HepG2 (cell line): ENCODE results near the gene BCL2. TPM values are rescaled to one million over a fixed set of nuclear protein-coding genes. Genes with fewer than 3 reads are reported as not detected.

Experiments
- ADNP ChIP-seq: sonication (generic); formaldehyde crosslinking; IDR thresholded peaks from 2 replicates; pipeline ENCODE4 v1.4.0; 2020; ENCODE audit warnings: missing genetic modification reagents
- ARHGAP35 ChIP-seq: sonication (generic); formaldehyde crosslinking; IDR thresholded peaks from 2 replicates; pipeline ENCODE4 v1.9.0; 2022; ENCODE audit warnings: mild to moderate bottlenecking, inconsistent platforms, moderate library complexity, missing genetic modification reagents, borderline replicate concordance
- ARNT ChIP-seq: fragments of 450-650 bp; IDR thresholded peaks from 2 replicates; pipeline ENCODE4 v1.6.1; 2017
- ATF5 ChIP-seq: sonication (generic); formaldehyde crosslinking; IDR thresholded peaks from 2 replicates; pipeline ENCODE4 v1.4.0; 2020; ENCODE audit warnings: mild to moderate bottlenecking, low read depth, missing genetic modification reagents
- CCDC6 ChIP-seq: sonication (generic); formaldehyde crosslinking; IDR thresholded peaks from 2 replicates; pipeline ENCODE4 v1.8.1; 2022; ENCODE audit warnings: mild to moderate bottlenecking, missing genetic modification reagents, moderate library complexity
- HIVEP1 ChIP-seq: sonication (generic); formaldehyde crosslinking; IDR thresholded peaks from 2 replicates; pipeline ENCODE4 v1.4.0; 2020; ENCODE audit warnings: mild to moderate bottlenecking, missing genetic modification reagents
- HNRNPH1 ChIP-seq: fragments of 200-400 bp; formaldehyde crosslinking; optimal IDR thresholded peaks from 2 replicates; pipeline ENCODE3; 2017; ENCODE audit warnings: mild to moderate bottlenecking, low read depth, low read length
- KLF16 ChIP-seq, 2 experiments: sonication (generic) in 1 of 2; formaldehyde crosslinking in 1 of 2; IDR thresholded peaks; 2 replicates each; pipeline versions ENCODE4 v1.6.1 to v1.8.0; 2016 to 2023; ENCODE audit warnings: missing genetic modification reagents in 2 of 2, missing compliant biosample characterization in 1 of 2
- MATR3 ChIP-seq: sonication (generic); formaldehyde crosslinking; IDR thresholded peaks from 2 replicates; pipeline ENCODE4 v1.4.0; 2020; ENCODE audit warnings: missing genetic modification reagents
- MEIS1 ChIP-seq: sonication (generic); formaldehyde crosslinking; IDR thresholded peaks from 2 replicates; pipeline ENCODE4 v1.9.0; 2021; ENCODE audit warnings: mild to moderate bottlenecking, missing genetic modification reagents, moderate library complexity, borderline replicate concordance
- MIXL1 ChIP-seq: IDR thresholded peaks from 2 replicates; pipeline ENCODE4 v1.6.1; 2016
- MTA1 ChIP-seq: sonication (generic); formaldehyde crosslinking; IDR thresholded peaks from 2 replicates; pipeline ENCODE4 v1.4.0; 2020; ENCODE audit warnings: missing genetic modification reagents, mild to moderate bottlenecking, borderline replicate concordance
- PAF1 ChIP-seq: IDR thresholded peaks from 2 replicates; pipeline ENCODE4 v1.6.1; 2016; ENCODE audit warnings: missing genetic modification reagents, missing compliant biosample characterization
- PAX8 ChIP-seq: sonication (generic); formaldehyde crosslinking; IDR thresholded peaks from 2 replicates; pipeline ENCODE4 v1.8.0; 2022; ENCODE audit warnings: mild to moderate bottlenecking, missing genetic modification reagents, borderline replicate concordance
- PCBP1 ChIP-seq: fragments of 200-400 bp; formaldehyde crosslinking; IDR thresholded peaks from 2 replicates; pipeline ENCODE4 v1.6.1; 2017; ENCODE audit warnings: mild to moderate bottlenecking, low read depth, low read length, borderline replicate concordance
- POLR2G ChIP-seq: fragments of 200-400 bp; formaldehyde crosslinking; IDR thresholded peaks from 2 replicates; pipeline ENCODE4 v1.6.1; 2018; ENCODE audit warnings: mild to moderate bottlenecking, low read depth, low read length, moderate library complexity
- RAD21 ChIP-seq: fragments of 450-650 bp; formaldehyde crosslinking; IDR thresholded peaks from 2 replicates; pipeline ENCODE4 v1.5.0; 2020; ENCODE audit warnings: mild to moderate bottlenecking
- RBM22 ChIP-seq: fragments of 200-400 bp; formaldehyde crosslinking; optimal IDR thresholded peaks from 2 replicates; pipeline ENCODE3; 2017; ENCODE audit warnings: mild to moderate bottlenecking, low read length, moderate library complexity
- RFX5 ChIP-seq: IDR thresholded peaks from 2 replicates; pipeline ENCODE4 v1.6.1; 2011; ENCODE audit warnings: low read depth, low read length, improper control_type of control experiment
- SIN3A ChIP-seq: IDR thresholded peaks from 2 replicates; pipeline ENCODE4 v1.6.1; 2011; ENCODE audit warnings: low read depth, mild to moderate bottlenecking, control low read depth, low read length, borderline replicate concordance
- ZEB1 ChIP-seq: IDR thresholded peaks from 2 replicates; pipeline ENCODE4 v1.6.1; 2012; ENCODE audit warnings: mild to moderate bottlenecking, low read depth, inconsistent platforms; ENCODE audit not compliant: insufficient replicate concordance
- ZNF180 ChIP-seq: sonication (generic); formaldehyde crosslinking; IDR thresholded peaks from 2 replicates; pipeline ENCODE4 v1.4.0; 2020; ENCODE audit warnings: low read depth, missing genetic modification reagents, borderline replicate concordance
- ZNF251 ChIP-seq: sonication (generic); formaldehyde crosslinking; IDR thresholded peaks from 2 replicates; pipeline ENCODE4 v1.9.0; 2021; ENCODE audit warnings: mild to moderate bottlenecking, missing genetic modification reagents
- ZNF496 ChIP-seq: sonication (generic); formaldehyde crosslinking; IDR thresholded peaks from 2 replicates; pipeline ENCODE4 v1.8.1; 2023; ENCODE audit warnings: mild to moderate bottlenecking, moderate library complexity, missing genetic modification reagents; ENCODE audit not compliant: insufficient replicate concordance
- ZNF709 ChIP-seq: sonication (generic); formaldehyde crosslinking; IDR thresholded peaks from 2 replicates; pipeline ENCODE4 v1.5.0; 2020; ENCODE audit warnings: mild to moderate bottlenecking, missing genetic modification reagents
- ZNF740 ChIP-seq: sonication (generic); formaldehyde crosslinking; IDR thresholded peaks from 2 replicates; pipeline ENCODE4 v1.4.0; 2020; ENCODE audit warnings: missing genetic modification reagents
- polyA plus RNA-seq, 8 experiments: library from polyadenylated mRNA; depleted of rRNA in 3 of 8; stranded (reverse) in 7 of 8; unstranded in 1 of 8; fragments of >200 nt; fragmentation: Illumina TruSeq in 4 of 8; extraction: Trizol in 4 of 8; gene quantifications; 2 replicates each; pipeline versions ENCODE4 v1.2.1 to v1.2.3, GENCODE V29; 2011 to 2016; ENCODE audit warnings: low read depth in 4 of 8, missing spikeins in 1 of 8, mixed read lengths in 1 of 8; ENCODE audit not compliant: insufficient read depth in 1 of 8
- total RNA-seq, 5 experiments: library from RNA; depleted of rRNA; stranded (reverse); fragments of >200 nt; fragmentation: Illumina TruSeq; extraction: Trizol; gene quantifications; 2 replicates each; pipeline ENCODE4 v1.2.3, GENCODE V29; 2016; ENCODE audit warnings: low read depth in 1 of 5
- TF ChIP-seq, protein P1 (sequence below): sonication (generic); formaldehyde crosslinking; IDR thresholded peaks from 2 replicates; pipeline ENCODE4 v1.8.0; 2022; ENCODE audit warnings: low read depth, missing genetic modification reagents

The BCL2 gene
- total and polyA plus RNA-seq, 2 of the 13 experiments (the other 11 are each of a cell fraction or from before 2014, with no cell fraction given), result 0.07 to 0.53 TPM

DNA sequence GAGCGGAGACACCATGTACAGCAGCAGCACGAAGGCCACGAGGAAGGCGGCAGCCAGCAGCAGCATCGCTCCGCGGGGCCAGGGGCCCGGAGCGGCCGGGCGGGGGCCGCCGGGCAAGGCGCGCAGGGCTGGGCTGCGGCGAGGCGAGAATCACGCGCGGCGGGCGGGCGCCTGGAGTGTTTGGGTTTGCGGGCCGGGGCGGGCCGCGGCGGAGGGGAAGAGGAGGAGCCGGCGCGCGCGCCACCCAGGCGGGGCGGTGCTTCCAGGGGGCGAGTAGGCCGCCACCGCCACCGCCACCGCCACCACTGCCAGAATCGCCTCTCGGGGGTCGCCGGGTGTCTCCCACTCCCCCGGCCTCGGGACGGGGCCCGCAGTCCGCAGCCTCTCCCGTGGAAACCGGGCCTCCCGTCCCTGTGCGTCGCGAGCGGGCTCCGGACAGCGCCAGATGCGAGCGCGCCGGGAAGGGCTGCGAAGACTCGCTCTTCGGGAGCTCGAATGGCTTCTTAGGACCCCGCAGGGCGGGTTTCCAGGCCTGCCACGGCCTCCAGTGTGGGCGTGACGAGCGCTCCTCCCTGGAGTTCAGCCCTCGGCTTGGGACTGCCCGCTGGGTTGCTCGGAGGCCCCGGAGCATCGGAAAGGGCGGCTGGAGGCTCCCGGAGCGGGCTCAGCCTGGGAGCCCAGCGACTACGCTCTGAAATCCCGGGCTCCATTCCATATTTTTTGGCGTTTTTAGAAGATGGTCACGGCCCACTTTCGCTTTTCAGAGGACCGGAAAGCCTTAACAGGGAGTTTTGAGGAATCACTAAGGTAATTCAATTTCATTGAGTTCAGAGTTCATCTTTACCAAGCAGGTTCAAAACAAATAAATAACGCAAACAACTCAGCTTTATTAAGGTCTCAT lies 47.7 kb upstream of the BCL2 start, which contains the start of gene KDSR (continued):
- peak; percentile 46; the same call in 1 of the 2 replicates for TF ChIP-seq HIVEP1
- no peak; the same call in 1 of the 2 replicates for TF ChIP-seq MIXL1 (CRISPR knock-in tag)
- TF ChIP-seq SIN3A, result 0 out of 2 replicates have a peak, but pooled peaks have one; percentile 49
- no peak for TF ChIP-seq ATF5 (CRISPR knock-in tag)
- no peak for TF ChIP-seq ZNF496 (CRISPR knock-in tag)
- no peak for TF ChIP-seq PAF1 (CRISPR knock-in tag)
- no peak; the same call in 1 of the 2 replicates for TF ChIP-seq ZNF709 (CRISPR knock-in tag)
- peak; percentile 61; the same call in 1 of the 2 replicates for TF ChIP-seq CCDC6 (CRISPR knock-in tag)
- TF ChIP-seq KLF16 (CRISPR knock-in tag; IDR thresholded peaks at IDR 0.05), result peak in 1 of 2 experiments; percentile 87; a peak in 2 of 4 replicates
- TF ChIP-seq MEIS1, result no peak; the same call in 1 of the 2 replicates
- TF ChIP-seq ARNT, result no peak
- no peak for TF ChIP-seq PCBP1
- no peak for TF ChIP-seq MATR3
- TF ChIP-seq ZNF740 (CRISPR knock-in tag), result no peak
- peak; percentile 50; the same call in 1 of the 2 replicates for TF ChIP-seq RAD21 (CRISPR knock-in tag)
- no peak; the same call in 1 of the 2 replicates for TF ChIP-seq ADNP
- no peak for TF ChIP-seq ZNF180 (CRISPR knock-in tag)
- no peak for TF ChIP-seq ZNF251 (CRISPR knock-in tag)
- peak; percentile 66; the same call in 1 of the 2 replicates for TF ChIP-seq ARHGAP35 (CRISPR knock-in tag)
- TF ChIP-seq PAX8 (CRISPR knock-in tag), result no peak
- TF ChIP-seq HNRNPH1, result no peak
- peak; percentile 82 for TF ChIP-seq ZEB1
- TF ChIP-seq POLR2G, result peak; percentile 96
- TF ChIP-seq MTA1 (CRISPR knock-in tag), result no peak
- no peak for TF ChIP-seq RBM22
- TF ChIP-seq, protein P1, sequence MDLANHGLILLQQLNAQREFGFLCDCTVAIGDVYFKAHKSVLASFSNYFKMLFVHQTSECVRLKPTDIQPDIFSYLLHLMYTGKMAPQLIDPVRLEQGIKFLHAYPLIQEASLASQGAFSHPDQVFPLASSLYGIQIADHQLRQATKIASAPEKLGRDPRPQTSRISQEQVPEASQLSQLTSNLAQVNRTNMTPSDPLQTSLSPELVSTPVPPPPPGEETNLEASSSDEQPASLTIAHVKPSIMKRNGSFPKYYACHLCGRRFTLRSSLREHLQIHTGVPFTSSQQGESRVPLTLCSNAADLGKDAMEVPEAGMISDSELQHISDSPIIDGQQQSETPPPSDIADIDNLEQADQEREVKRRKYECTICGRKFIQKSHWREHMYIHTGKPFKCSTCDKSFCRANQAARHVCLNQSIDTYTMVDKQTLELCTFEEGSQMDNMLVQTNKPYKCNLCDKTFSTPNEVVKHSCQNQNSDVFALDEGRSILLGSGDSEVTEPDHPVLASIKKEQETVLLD (CRISPR knock-in tag), result peak; percentile 68
- TF ChIP-seq RFX5, result no peak; the same call in 1 of the 2 replicates
